C1 segment of cervical spinal cord (tissue), 14 donors: ENCODE results near the gene HOXC12.
A peak's percentile ranks its signal among the peaks of the same experiment; 100 is the strongest.

ENCODE experiments used
- DNase-seq, 14 donors: peaks; one replicate each; lab custom pipeline; 2025; lab: John Stamatoyannopoulos, UW

The HOXC12 gene, protein sequence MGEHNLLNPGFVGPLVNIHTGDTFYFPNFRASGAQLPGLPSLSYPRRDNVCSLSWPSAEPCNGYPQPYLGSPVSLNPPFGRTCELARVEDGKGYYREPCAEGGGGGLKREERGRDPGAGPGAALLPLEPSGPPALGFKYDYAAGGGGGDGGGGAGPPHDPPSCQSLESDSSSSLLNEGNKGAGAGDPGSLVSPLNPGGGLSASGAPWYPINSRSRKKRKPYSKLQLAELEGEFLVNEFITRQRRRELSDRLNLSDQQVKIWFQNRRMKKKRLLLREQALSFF

GRCh38 chr12:53954694-53955035, at the start of gene HOXC12:
TSS of gene HOXC12 (plus strand) at chr12:53954903. CDS start at chr12:53954930, 27 bp downstream.
- no peak for DNase-seq

DNA sequence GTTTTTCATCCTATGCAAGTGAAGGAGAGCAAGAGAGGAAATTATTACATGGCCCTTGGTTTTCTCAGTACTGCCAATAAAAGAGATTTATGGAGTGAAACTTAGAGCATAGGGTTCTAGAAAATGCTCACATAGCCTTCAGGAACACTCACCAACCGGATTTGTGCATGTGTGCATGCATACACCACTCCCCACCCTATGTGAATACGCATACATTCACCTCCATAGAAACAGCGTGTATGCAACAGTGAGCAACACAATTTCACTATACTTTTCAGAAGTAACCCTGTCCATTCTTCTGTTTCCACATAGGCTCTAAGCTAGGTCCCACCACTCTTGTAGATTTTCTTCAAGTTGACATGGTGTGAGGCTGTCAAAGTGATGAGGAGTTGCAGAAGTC, 47.6 kb upstream of the HOXC12 start:
- no peak for DNase-seq

GRCh38 chr12:53916788-53917655, 37.7 kb upstream of the HOXC12 start:
- no peak for DNase-seq

- DNase-seq = no peak
Measured at GRCh38 chr12:53924521-53925405, 29.9 kb upstream of the HOXC12 start.

DNA sequence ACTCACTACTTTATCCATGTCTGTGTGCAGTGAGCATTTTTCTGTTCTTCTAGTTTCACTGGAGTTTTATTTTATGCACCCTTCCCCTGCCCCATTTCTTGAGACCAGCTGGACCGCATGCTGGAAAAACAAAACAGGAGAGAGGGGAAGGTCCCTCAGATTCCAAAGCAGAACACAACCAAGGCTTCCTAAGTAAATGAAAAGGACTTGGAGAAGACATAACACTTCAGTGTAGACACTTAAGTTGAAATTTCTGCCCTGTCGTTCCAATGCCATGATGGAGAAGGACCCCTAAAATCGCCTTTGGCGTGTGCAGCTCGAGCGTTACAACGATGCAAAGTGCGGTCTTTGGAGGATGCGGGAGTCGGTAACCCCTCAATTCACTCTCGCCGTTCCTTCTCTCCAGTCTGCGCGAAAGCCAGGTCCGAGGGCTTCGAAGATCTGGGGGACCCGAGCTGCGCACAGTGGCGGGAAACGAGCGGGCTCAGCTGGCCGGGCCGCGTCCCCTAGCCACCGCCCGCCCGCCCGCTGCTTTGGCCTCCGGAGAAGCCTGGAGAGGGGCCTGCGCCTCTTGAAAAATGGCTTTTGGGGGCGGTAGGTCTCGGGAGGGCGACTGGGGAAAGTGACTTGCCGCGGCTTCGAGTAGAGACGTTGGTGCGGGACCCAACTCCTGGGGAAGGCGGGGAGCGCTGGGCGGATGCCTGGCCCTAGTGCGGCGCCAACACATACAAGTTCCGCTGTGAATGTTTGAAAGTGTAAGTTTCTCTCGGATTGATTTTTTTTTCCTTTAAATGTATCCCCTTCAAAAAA, 27.3 kb upstream of the HOXC12 start:
- no peak for DNase-seq

GRCh38 chr12:53928054-53928835, 26.5 kb upstream of the HOXC12 start:
- DNase-seq = no peak

- no peak for DNase-seq
Measured at GRCh38 chr12:53929527-53929926, 25.2 kb upstream of the HOXC12 start.

GRCh38 chr12:53930591-53931255, 24.0 kb upstream of the HOXC12 start:
- no peak for DNase-seq

DNA sequence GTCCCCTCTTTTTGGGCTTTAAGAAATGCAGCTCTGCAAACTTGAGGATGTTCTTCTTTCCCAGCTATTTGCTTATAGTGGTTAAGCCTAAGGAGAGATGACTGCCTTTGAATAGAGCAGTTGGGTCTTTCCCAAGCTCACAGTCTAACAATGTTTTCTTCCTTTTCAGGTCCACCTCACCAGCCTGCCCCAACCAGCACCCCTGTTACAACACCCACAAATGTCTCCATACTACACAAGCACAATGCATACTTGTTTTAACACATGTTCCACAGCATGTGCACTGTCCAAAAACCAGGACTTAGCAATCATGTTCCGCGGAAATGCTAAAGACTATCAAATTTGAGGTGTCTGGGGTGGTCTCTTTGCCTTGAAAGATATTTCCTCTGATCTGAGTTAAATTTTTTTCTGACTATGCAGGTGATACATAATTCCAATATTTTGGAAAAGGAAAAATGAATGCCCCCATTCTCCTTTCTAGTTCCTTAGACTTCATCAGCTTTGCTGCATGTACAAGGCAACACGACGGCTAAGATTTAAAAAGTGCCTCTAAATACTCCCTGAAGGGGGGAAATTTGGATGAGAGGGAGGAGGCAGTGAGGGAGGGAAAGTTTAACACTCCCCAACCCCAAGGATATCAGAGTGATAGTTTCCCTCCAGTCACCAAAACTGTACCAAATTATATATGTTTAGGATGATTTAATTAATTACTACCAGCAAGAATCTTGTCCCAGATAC, 22.7 kb upstream of the HOXC12 start:
- no peak for DNase-seq

- DNase-seq = no peak
Measured at GRCh38 chr12:53932915-53933314, 21.8 kb upstream of the HOXC12 start.

DNA sequence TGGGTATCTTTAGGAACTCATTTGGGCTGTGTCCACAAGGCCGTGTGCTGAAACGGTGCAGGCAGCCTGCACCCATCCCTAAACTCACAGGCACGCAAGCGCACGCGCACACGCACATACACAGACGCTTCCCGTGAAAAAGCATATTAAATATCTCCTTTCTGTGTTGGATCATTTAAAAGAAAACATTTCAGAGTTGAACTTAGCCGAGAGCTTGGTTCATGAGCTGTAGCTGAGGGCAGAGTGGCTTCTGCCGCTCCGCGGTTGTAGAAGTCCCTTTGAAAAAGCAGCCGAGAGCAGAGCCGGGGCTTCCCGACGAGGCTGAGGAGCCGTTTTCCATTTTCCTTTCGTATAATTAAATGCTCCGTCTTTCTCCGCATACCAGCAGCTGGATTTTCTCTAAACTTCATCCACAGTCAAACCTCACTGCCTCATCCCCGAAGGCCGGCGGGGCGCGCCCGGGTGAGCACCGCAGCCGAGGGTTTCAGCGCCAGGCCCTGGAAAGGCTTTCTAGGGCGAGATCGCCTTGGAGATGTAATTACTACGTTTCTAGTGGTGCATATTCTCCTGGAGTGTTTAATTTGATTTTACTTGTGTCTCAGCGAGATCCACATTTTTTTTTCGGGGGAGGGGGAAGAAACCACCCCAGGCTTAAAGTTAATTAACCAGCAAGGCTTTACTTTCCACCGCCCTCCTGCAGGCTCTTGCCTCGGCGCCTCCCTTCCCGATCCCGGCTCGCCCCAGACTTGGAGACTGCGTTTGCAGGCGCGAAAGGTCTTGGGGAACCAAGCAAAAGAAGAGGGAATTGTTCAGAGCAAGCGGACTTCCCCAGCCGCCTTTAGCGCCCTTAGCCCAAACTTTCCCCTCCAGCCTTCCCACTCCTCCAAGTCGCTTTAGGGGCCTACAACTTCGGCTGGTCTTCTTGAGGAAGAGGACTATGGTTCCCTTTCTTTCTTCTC, 19.0 kb upstream of the HOXC12 start:
- no peak for DNase-seq

DNA sequence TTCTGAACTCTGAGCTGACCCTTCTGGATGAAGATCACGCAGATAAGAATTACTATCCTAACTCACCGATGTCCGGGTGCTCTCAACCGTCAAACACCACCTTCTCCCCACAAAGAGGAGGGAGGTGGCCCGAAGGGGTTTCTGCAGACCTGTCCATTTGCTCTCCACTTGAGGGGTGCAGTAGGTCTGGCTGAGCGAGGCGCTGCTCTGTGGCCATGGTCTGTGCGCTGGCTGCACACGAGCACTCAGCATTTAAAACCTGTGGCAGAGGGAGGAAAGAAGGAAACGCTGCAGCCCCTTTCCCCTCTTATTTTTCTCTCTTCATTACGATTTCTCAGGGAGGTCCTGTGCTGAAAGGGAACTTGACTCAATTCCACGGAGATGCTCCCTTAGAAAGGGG, 17.6 kb upstream of the HOXC12 start:
- DNase-seq = no peak

DNA sequence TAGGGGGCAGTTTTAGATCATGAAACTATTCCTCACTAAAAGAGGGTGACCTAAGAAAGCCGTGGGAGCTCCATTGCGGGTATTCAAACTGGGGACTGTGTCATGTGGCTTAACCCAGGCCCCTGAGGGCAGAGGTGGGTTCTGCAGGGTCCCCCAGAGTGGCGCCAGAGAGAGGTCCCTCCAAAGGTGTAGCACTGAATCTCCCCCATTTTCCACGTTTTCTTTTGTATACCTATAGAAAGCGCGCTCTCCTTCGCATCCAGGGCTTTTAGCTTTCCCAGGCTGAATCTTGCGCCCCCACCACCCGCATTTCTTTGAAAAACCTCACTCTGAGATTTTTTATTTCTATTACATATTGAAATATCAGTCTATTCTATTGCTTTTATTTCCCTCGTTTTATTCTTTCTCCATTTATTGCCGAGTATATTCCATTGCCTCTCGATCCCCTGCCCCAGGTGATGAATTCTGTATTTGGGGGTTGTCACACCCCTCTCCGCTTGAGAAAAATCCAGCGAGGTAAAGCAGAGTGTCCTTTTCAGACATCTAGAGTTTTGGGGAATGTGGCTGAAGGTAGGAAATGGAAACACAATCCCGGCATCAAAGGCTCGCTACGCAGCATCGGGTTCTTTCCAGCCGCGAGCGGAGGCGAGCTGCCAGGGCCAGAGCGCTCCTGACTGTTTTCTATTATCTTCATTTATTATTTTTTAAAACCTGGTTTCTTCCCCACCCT, 16.9 kb upstream of the HOXC12 start:
- DNase-seq = no peak

- DNase-seq = peak in 1 of 14 donors; percentile 6
Measured at GRCh38 chr12:53938326-53939140, 16.2 kb upstream of the HOXC12 start, which contains the start of gene HOXC13. TSS of gene HOXC13 (plus strand) at chr12:53938831. CDS start at chr12:53938907, 76 bp downstream.

- DNase-seq = no peak
Measured at GRCh38 chr12:53939141-53940108, 15.3 kb upstream of the HOXC12 start.
